GM23248 (cell line): ENCODE measurements around the gene HDAC8. TPM values are rescaled to one million over a fixed set of nuclear protein-coding genes. Genes with fewer than 3 reads are reported as not detected.

Source experiments
- DNase-seq: peaks from one replicate; pipeline ENCODE4 v3.0.0-alpha.2; 2015
- H2AFZ ChIP-seq: fragments of 200-600 bp; sonication (generic); 2 replicates; pipeline ENCODE4 v1.6.1; 2016; ENCODE audit warnings: antibody characterized with exemption
- H3F3A ChIP-seq: fragments of 200-600 bp; sonication (generic); 2 replicates; pipeline ENCODE4 v1.6.1; 2016; ENCODE audit warnings: mild to moderate bottlenecking, antibody characterized with exemption, mixed run types; ENCODE audit not compliant: insufficient read depth
- H3K27ac ChIP-seq: fragments of 200-600 bp; sonication (generic); 2 replicates; pipeline ENCODE4 v1.5.1; 2016; ENCODE audit warnings: mild to moderate bottlenecking
- H3K27me3 ChIP-seq: fragments of 200-600 bp; sonication (generic); replicated peaks from 2 replicates; pipeline ENCODE4 v1.6.1; 2016; ENCODE audit warnings: mild to moderate bottlenecking; ENCODE audit not compliant: insufficient read depth
- H3K36me3 ChIP-seq: fragments of 200-600 bp; sonication (generic); 2 replicates; pipeline ENCODE4 v1.6.1; 2016; ENCODE audit warnings: low read depth, mild to moderate bottlenecking
- H3K4me1 ChIP-seq: fragments of 200-600 bp; sonication (generic); 2 replicates; pipeline ENCODE4 v1.6.1; 2016; ENCODE audit warnings: mild to moderate bottlenecking; ENCODE audit not compliant: insufficient read depth
- H3K4me2 ChIP-seq: fragments of 200-600 bp; sonication (generic); one replicate; pipeline ENCODE4 v1.6.1; 2016; ENCODE audit warnings: mild to moderate bottlenecking; ENCODE audit not compliant: unreplicated experiment
- H3K4me3 ChIP-seq: fragments of 200-600 bp; sonication (generic); 2 replicates; pipeline ENCODE4 v1.5.1; 2016; ENCODE audit warnings: mild to moderate bottlenecking
- H3K79me2 ChIP-seq: fragments of 200-600 bp; sonication (generic); 2 replicates; pipeline ENCODE4 v1.6.1; 2016; ENCODE audit warnings: mild to moderate bottlenecking; ENCODE audit not compliant: insufficient read depth
- H3K9ac ChIP-seq: fragments of 200-600 bp; sonication (generic); 2 replicates; pipeline ENCODE4 v1.6.1; 2016; ENCODE audit warnings: mild to moderate bottlenecking
- H3K9me2 ChIP-seq: fragments of 200-600 bp; sonication (generic); 2 replicates; pipeline ENCODE4 v1.6.1; 2016; ENCODE audit warnings: mixed run types, mild to moderate bottlenecking, moderate library complexity; ENCODE audit not compliant: insufficient read depth
- H3K9me3 ChIP-seq: fragments of 200-600 bp; sonication (generic); one replicate; pipeline ENCODE4 v1.6.1; 2017; ENCODE audit warnings: low read depth
- H4K20me1 ChIP-seq: fragments of 200-600 bp; sonication (generic); 2 replicates; pipeline ENCODE4 v1.6.0; 2016; ENCODE audit not compliant: insufficient read depth
- EZH2 ChIP-seq: fragments of 200-600 bp; sonication (generic); IDR thresholded peaks from 2 replicates; pipeline ENCODE4 v1.6.1; 2018; ENCODE audit warnings: antibody characterized with exemption, mild to moderate bottlenecking; ENCODE audit not compliant: insufficient read depth, poor library complexity, severe bottlenecking
- EZH2phosphoT487 ChIP-seq: fragments of 200-600 bp; sonication (generic); IDR thresholded peaks from 2 replicates; pipeline ENCODE4 v1.6.1; 2018; ENCODE audit warnings: antibody characterized with exemption, moderate library complexity, mild to moderate bottlenecking, low read depth; ENCODE audit not compliant: insufficient read depth
- WGBS, 2 experiments: methylation state at CpG; one replicate each; pipeline ENCODE4 v1.1.6; 2015 to 2017; ENCODE audit warnings: low lambda C conversion rate in 2 of 2, low coverage in 1 of 2; ENCODE audit errors: missing lambda C conversion rate in 2 of 2; 5-methylcytosine and 5-hydroxymethylcytosine counted together
- in situ Hi-C: fragments of 300-500 bp; cut with MboI; formaldehyde crosslinking; loops from 2 replicates; pipeline ENCODE4 v1.15.0; 2020
- polyA plus RNA-seq: library from polyadenylated mRNA; unstranded; fragments of >200 nt; fragmentation: Nextera tagmentation; extraction: Ambion mirVana; gene quantifications from 2 replicates; pipeline ENCODE4 v1.2.1, GENCODE V29; 2016
- small RNA-seq: library from RNA; depleted of rRNA; stranded (forward); fragments of <200 nt; gene quantifications from one replicate; pipeline ENCODE3, GENCODE V24; 2014; ENCODE audit warnings: low read depth, low replicate concordance
- total RNA-seq: library from RNA; depleted of rRNA; stranded (reverse); fragments of >200 nt; shearing (Covaris generic); gene quantifications from 2 replicates; pipeline ENCODE4 v1.2.3, GENCODE V29; 2014; rRNA removed

HDAC8 gene
- total and polyA plus RNA-seq, 2 experiments from 2014 or later, result 20.0 to 20.4 TPM

DNA sequence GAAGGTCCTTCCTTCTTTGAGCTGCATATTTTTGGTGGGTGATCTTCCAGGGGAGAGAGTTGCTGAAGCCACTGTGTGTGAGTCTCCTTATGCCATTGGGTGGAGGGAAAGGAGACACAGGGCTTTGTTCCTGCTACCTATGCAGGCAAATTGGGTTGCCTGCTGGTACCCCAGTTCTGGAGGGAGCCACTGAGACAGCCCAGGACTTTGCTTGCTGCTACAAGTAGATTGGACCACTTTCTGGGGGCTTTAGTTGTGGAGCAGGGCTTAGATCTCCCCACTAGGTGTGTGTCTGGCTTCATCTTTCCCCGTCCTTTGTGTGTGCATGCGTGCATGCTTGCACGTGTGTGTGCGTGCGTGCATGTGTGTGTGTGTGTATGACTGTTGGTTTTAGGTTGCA, 276.9 kb downstream of the HDAC8 start:
- Histone ChIP-seq H3K9me2 (no peaks in the 10 kb centered on the region), H3F3A (no peaks in the 10 kb centered on the region), H3K4me2 (no peak overlapping the region), H3K79me2 (no peaks in the 10 kb centered on the region), H3K27ac (no peak overlapping the region), H3K27me3 (no peaks in the 10 kb centered on the region), H4K20me1 (no peaks in the 10 kb centered on the region), H2AFZ (no peak overlapping the region), H3K4me3 (no peak overlapping the region), H3K4me1 (no peaks in the 10 kb centered on the region), H3K9ac (no peak overlapping the region), H3K36me3 (no peaks in the 10 kb centered on the region), H3K9me3 (no peaks in the 10 kb centered on the region)
- no peak for DNase-seq
- WGBS, 2 experiments, result 89 to 91% methylated on average over 5 of the region's 5 CpGs
- in situ Hi-C loops, result loop anchor here (25.0 kb wide), 1 partner anchor 242 kb away; no protein-coding TSS in a partner anchor
- TF ChIP-seq EZH2phosphoT487 (no peak), EZH2 (no peak)

GRCh38 chrX:72294497-72294896, 278.1 kb downstream of the HDAC8 start:
- Histone ChIP-seq H2AFZ (no peak overlapping the region), H3F3A (no peaks in the 10 kb centered on the region), H3K79me2 (no peaks in the 10 kb centered on the region), H3K4me1 (no peaks in the 10 kb centered on the region), H3K4me2 (no peak overlapping the region), H3K9me2 (no peaks in the 10 kb centered on the region), H4K20me1 (no peaks in the 10 kb centered on the region), H3K4me3 (no peak overlapping the region), H3K27me3 (no peaks in the 10 kb centered on the region), H3K36me3 (no peaks in the 10 kb centered on the region), H3K9me3 (no peaks in the 10 kb centered on the region), H3K9ac (no peak overlapping the region), H3K27ac (no peak overlapping the region)
- no peak for DNase-seq
- in situ Hi-C loops, result loop anchor here (25.0 kb wide), 1 partner anchor 243 kb away; no protein-coding TSS in a partner anchor
- no peak for TF ChIP-seq EZH2phosphoT487
- no peak for TF ChIP-seq EZH2
- 17 to 29% methylated on average over 1 of the region's 1 CpG for WGBS, 2 experiments

- in situ Hi-C loops, result loop anchor here (25.0 kb wide), 1 partner anchor 255 kb away; no protein-coding TSS in a partner anchor
- H3K36me3 ChIP-seq, result no peaks in the 10 kb centered on the region
- 100% methylated on average over 1 of the region's 1 CpG for WGBS, 2 experiments
- H3K9me2 ChIP-seq, result no peaks in the 10 kb centered on the region
- H3K9me3 ChIP-seq, result no peaks in the 10 kb centered on the region
- TF ChIP-seq EZH2phosphoT487, result no peak
- no peak for TF ChIP-seq EZH2
- no peak for DNase-seq
- H3K4me3 ChIP-seq, result no peak overlapping the region
- peaks cover 10% of the 10 kb centered on the region; the same call in 1 of the 2 replicates for H3K4me1 ChIP-seq
- H3K4me2 ChIP-seq, result no peak overlapping the region
- H4K20me1 ChIP-seq, result no peaks in the 10 kb centered on the region
- H3K27me3 ChIP-seq, result no peaks in the 10 kb centered on the region
- no peak overlapping the region for H3K9ac ChIP-seq
- H3K27ac ChIP-seq, result no peak overlapping the region
- no peak overlapping the region for H2AFZ ChIP-seq
- no peaks in the 10 kb centered on the region for H3K79me2 ChIP-seq
- H3F3A ChIP-seq, result no peaks in the 10 kb centered on the region
These were observed 290.3 kb downstream of the HDAC8 start for GRCh38 chrX:72282302-72282701.

DNA sequence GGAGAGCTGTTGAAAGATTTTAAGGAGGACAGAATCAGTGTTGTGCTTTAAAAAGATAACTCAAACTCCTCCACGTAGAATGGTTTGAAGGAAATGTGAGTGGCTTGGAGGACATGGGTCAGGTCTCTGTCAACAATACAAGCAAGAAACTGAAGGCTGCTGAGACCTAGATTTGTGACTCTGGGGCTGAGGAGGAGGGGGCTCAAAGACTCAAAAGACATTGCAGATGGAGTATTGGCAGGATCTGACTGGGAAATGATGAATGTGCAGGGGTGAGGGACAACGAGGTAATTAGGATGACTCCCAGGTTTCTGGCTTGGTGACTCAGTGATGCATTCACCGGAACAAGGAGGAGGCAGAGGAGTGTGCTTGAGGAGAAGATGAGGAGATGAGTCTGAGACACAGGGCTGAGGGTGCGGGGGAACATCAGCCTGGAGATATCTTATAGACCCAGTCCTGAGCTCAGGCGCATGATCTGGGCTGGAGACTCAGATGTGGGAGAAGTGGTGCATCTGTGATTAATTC, 292.3 kb downstream of the HDAC8 start:
- 6 to 17% methylated on average over 5 of the region's 5 CpGs for WGBS, 2 experiments
- no peak overlapping the region for H3K4me2 ChIP-seq
- peaks cover 17% of the 10 kb centered on the region for H3K79me2 ChIP-seq
- H3K4me3 ChIP-seq, result no peak overlapping the region
- in situ Hi-C loops, result loop anchor here (25.0 kb wide), 1 partner anchor 257 kb away; no protein-coding TSS in a partner anchor
- H3K9me2 ChIP-seq, result no peaks in the 10 kb centered on the region
- peaks cover 13% of the 10 kb centered on the region for H3F3A ChIP-seq
- peak; percentile 80 for DNase-seq
- H4K20me1 ChIP-seq, result no peaks in the 10 kb centered on the region
- H3K9me3 ChIP-seq, result no peaks in the 10 kb centered on the region
- no peak overlapping the region for H3K27ac ChIP-seq
- H2AFZ ChIP-seq, result no peak overlapping the region
- peaks cover 8% of the 10 kb centered on the region; the same call in 1 of the 2 replicates for H3K36me3 ChIP-seq
- H3K27me3 ChIP-seq, result no peaks in the 10 kb centered on the region
- H3K4me1 ChIP-seq, result peaks cover 16% of the 10 kb centered on the region
- no peak overlapping the region for H3K9ac ChIP-seq
- TF ChIP-seq EZH2 (no peak), EZH2phosphoT487 (no peak)

Small RNAs within 50 kb of the gene (small RNA-seq; reads per million reads assigned to genes)
- not detected for gene RF00019
- gene RNU2-68P, result 16.4 reads per million, percentile 88 among the genes with 10 or more reads in this experiment

Other genes starting within 250 kb of the HDAC8 start
- gene PHKA1, start 141.5 kb upstream of the HDAC8 start, total RNA-seq, result 1.6 and 2.5 TPM in 2 replicates
- gene PHKA1, start 141.5 kb upstream of the HDAC8 start, polyA plus RNA-seq, result 1.4 and 1.6 TPM in 2 replicates
- gene DMRTC1B, start 204.0 kb upstream of the HDAC8 start, total RNA-seq, result not detected in 2 replicates
- gene DMRTC1B, start 204.0 kb upstream of the HDAC8 start, polyA plus RNA-seq, result not detected in 2 replicates
- gene FAM236B, start 209.8 kb upstream of the HDAC8 start, total RNA-seq, result not detected in 2 replicates
- gene FAM236B, start 209.8 kb upstream of the HDAC8 start, polyA plus RNA-seq, result not detected in 2 replicates
- not detected in 2 replicates for gene FAM236D, start 235.4 kb upstream of the HDAC8 start, total RNA-seq
- gene FAM236D, start 235.4 kb upstream of the HDAC8 start, polyA plus RNA-seq, result not detected in 2 replicates